HepG2 (cell line): ENCODE measurements around the gene TCF25. TPM values are rescaled to one million over a fixed set of nuclear protein-coding genes. Genes with fewer than 3 reads are reported as not detected.
A peak's percentile ranks its signal among the peaks of the same experiment; 100 is the strongest.

Experiments
- ATAC-seq: fragments of 200-7000 bp; cut with Tn5 transposase; 3 replicates; pipeline ENCODE4 v1.9.1; 2020; ENCODE audit warnings: mild to moderate bottlenecking, moderate library complexity
- BruUV-seq: library from RNA; stranded (reverse); fragments of 400-500 nt; replicated peaks from 2 replicates; lab custom pipeline; 2021; lab: Mats Ljungman, UMichigan
- CTCF ChIA-PET: fragments of 300-600 bp; formaldehyde crosslinking; extraction: SDS; loops from one replicate; lab custom pipeline; 2021; ENCODE audit warnings: low total read pairs, inconsistent platforms, low intra/inter-chr PET ratio; lab: Yijun Ruan, JAX
- POLR2A ChIA-PET: fragments of 350-600 bp; sonication (Branson Sonifier 250); formaldehyde crosslinking; loops from one replicate; lab custom pipeline; 2020; ENCODE audit warnings: antibody characterized with exemption, inconsistent platforms; lab: Yijun Ruan, JAX
- DNase-seq: peaks from one replicate; pipeline ENCODE4 v3.0.0-alpha.2; 2015; ENCODE audit warnings: low spot score
- FAIRE-seq: peaks from 3 replicates; lab custom pipeline; 2011; peaks lifted over from hg19 to GRCh38; lab: Jason Lieb, UNC
- H2AFZ ChIP-seq: one replicate; pipeline ENCODE4 v1.6.1; 2011; ENCODE audit warnings: low read length, inconsistent platforms
- H3K27ac ChIP-seq: fragments of 300-600 bp; 3 replicates; pipeline ENCODE4 v1.8.0; 2011; ENCODE audit warnings: mixed run types, mild to moderate bottlenecking, mixed read lengths, low read length, inconsistent platforms; ENCODE audit not compliant: insufficient read depth; ENCODE audit errors: extremely low read length
- H3K27me3 ChIP-seq, 2 experiments: fragments of 200-600 bp in 1 of 2; 2 replicates in 1 of 2; 3 replicates in 1 of 2; pipeline versions ENCODE4 v1.6.0 to v1.8.0; 2011; ENCODE audit warnings: low read length in 2 of 2, mild to moderate bottlenecking in 2 of 2, moderate library complexity in 2 of 2, inconsistent platforms in 1 of 2; ENCODE audit not compliant: insufficient read depth in 2 of 2, control insufficient read depth in 1 of 2
- H3K36me3 ChIP-seq, 2 experiments: fragments of 200-600 bp in 1 of 2; replicated peaks in 1 of 2; 2 replicates in 1 of 2; 3 replicates in 1 of 2; pipeline versions ENCODE4 v1.5.1 to v1.8.0; 2011; ENCODE audit warnings: low read length in 2 of 2, inconsistent platforms in 1 of 2; ENCODE audit not compliant: insufficient read depth in 2 of 2, control insufficient read depth in 1 of 2
- H3K4me1 ChIP-seq: 2 replicates; pipeline ENCODE4 v1.5.1; 2012; ENCODE audit warnings: low read length, inconsistent platforms; ENCODE audit not compliant: insufficient read depth
- H3K4me2 ChIP-seq: 2 replicates; pipeline ENCODE4 v1.6.0; 2011; ENCODE audit warnings: low read depth, low read length, inconsistent platforms
- H3K4me3 ChIP-seq, 3 experiments: fragments of 200-600 bp in 1 of 3; sonication (generic), shearing (Covaris generic) in 1 of 3; replicated peaks in 1 of 3; 2 replicates each; pipeline ENCODE4 v1.5.1; 2011 to 2016; ENCODE audit warnings: low read length in 3 of 3, inconsistent platforms in 2 of 3, low read depth in 2 of 3, mild to moderate bottlenecking in 2 of 3, control low read depth in 1 of 3, mixed read lengths in 1 of 3; ENCODE audit not compliant: insufficient read depth in 1 of 3
- H3K79me2 ChIP-seq: one replicate; pipeline ENCODE4 v1.6.1; 2011; ENCODE audit warnings: low read length, inconsistent platforms; ENCODE audit not compliant: insufficient read depth
- H3K9ac ChIP-seq: 2 replicates; pipeline ENCODE4 v1.6.0; 2011; ENCODE audit warnings: mild to moderate bottlenecking, low read depth, low read length, inconsistent platforms; ENCODE audit not compliant: insufficient read depth
- H3K9me3 ChIP-seq: 2 replicates; pipeline ENCODE4 v1.5.1; 2012; ENCODE audit warnings: mild to moderate bottlenecking, low read length
- H4K20me1 ChIP-seq: 2 replicates; pipeline ENCODE4 v1.6.0; 2011; ENCODE audit warnings: inconsistent platforms, mild to moderate bottlenecking, low read length, moderate library complexity; ENCODE audit not compliant: insufficient read depth
- AGO2 ChIP-seq: fragments of 200-400 bp; formaldehyde crosslinking; optimal IDR thresholded peaks from 2 replicates; pipeline ENCODE3; 2017; ENCODE audit warnings: mild to moderate bottlenecking, low read depth, low read length, moderate library complexity
- SNAPC4 ChIP-seq: sonication (generic); formaldehyde crosslinking; IDR thresholded peaks from 2 replicates; pipeline ENCODE4 v1.4.0; 2020; ENCODE audit warnings: mild to moderate bottlenecking, missing genetic modification reagents
- WGBS: methylation state at CpG from one replicate; pipeline ENCODE4 v1.1.6; 2017; ENCODE audit warnings: low lambda C conversion rate; 5-methylcytosine and 5-hydroxymethylcytosine counted together
- in situ Hi-C: cut with HindIII; loops from 2 replicates; pipeline ENCODE4 v1.10.0; 2017; ENCODE audit warnings: low pct_unique_long_range_greater_than_20kb; ENCODE audit not compliant: extremely low pct_ligation_motif_present
- intact Hi-C: fragments of 100-400 bp; cut with micrococcal nuclease; formaldehyde crosslinking; loops from one replicate; pipeline ENCODE4 v1.10.0; 2022; ENCODE audit not compliant: unreplicated experiment
- polyA plus RNA-seq, 8 experiments: library from polyadenylated mRNA; depleted of rRNA in 3 of 8; stranded (reverse) in 7 of 8; unstranded in 1 of 8; fragments of >200 nt; fragmentation: Illumina TruSeq in 4 of 8; extraction: Trizol in 4 of 8; gene quantifications; 2 replicates each; pipeline versions ENCODE4 v1.2.1 to v1.2.3, GENCODE V29; 2011 to 2016; ENCODE audit warnings: low read depth in 4 of 8, missing spikeins in 1 of 8, mixed read lengths in 1 of 8; ENCODE audit not compliant: insufficient read depth in 1 of 8
- total RNA-seq, 5 experiments: library from RNA; depleted of rRNA; stranded (reverse); fragments of >200 nt; fragmentation: Illumina TruSeq; extraction: Trizol; gene quantifications; 2 replicates each; pipeline ENCODE4 v1.2.3, GENCODE V29; 2016; ENCODE audit warnings: low read depth in 1 of 5

TCF25 gene
- total and polyA plus RNA-seq, 2 of the 13 experiments (the other 11 are each of a cell fraction or from before 2014, with no cell fraction given) = 138 to 206 TPM

GRCh38 chr16:89952551-89952950, 79.2 kb downstream of the TCF25 start:
- H3K79me2 ChIP-seq = peaks cover 15% of the 10 kb centered on the region
- H3K9ac ChIP-seq = no peak overlapping the region
- FAIRE-seq (no peak), DNase-seq (no peak), ATAC-seq (no peak)
- no peak overlapping the region for H3K27ac ChIP-seq
- H3K9me3 ChIP-seq = no peaks in the 10 kb centered on the region
- WGBS = 91% methylated on average over 6 of the region's 6 CpGs
- H4K20me1 ChIP-seq = no peaks in the 10 kb centered on the region
- in situ Hi-C loops (no loop called here), intact Hi-C loops (no loop called here)
- H3K4me3 ChIP-seq = no peak overlapping the region
- BruUV-seq = no TSS peak
- ChIA-PET CTCF (no interaction called here), POLR2A (no interaction called here)
- no peak overlapping the region for H3K4me2 ChIP-seq
- H3K27me3 ChIP-seq = no peaks in the 10 kb centered on the region
- no peak overlapping the region for H2AFZ ChIP-seq
- peaks cover 15% of the 10 kb centered on the region for H3K4me1 ChIP-seq
- H3K36me3 ChIP-seq = peaks cover 18 to 21% of the 10 kb centered on the region in 2 experiments
- TF ChIP-seq SNAPC4 (CRISPR knock-in tag) (no peak), AGO2 (peak; percentile 21)
